Neural cell (in vitro differentiated cells): ENCODE measurements around the gene C15orf40.

Experiments used
- EP300 ChIP-seq: fragments of 450-650 bp; conservative IDR thresholded peaks from 2 replicates; pipeline ENCODE4 v1.6.1; 2014; ENCODE audit warnings: antibody characterized with exemption, mild to moderate bottlenecking, moderate library complexity; ENCODE audit not compliant: poor library complexity, severe bottlenecking
- EZH2 ChIP-seq: fragments of 200-600, 300-800 bp; shearing (Covaris generic), sonication (generic); IDR thresholded peaks from 2 replicates; pipeline ENCODE4 v1.6.1; 2014; ENCODE audit warnings: antibody characterized with exemption, low read length, borderline replicate concordance, mild to moderate bottlenecking; ENCODE audit not compliant: insufficient read depth, poor library complexity, severe bottlenecking
- MXI1 ChIP-seq: fragments of 450-650 bp; conservative IDR thresholded peaks from 2 replicates; pipeline ENCODE4 v1.6.1; 2014; ENCODE audit warnings: antibody characterized with exemption, mild to moderate bottlenecking; ENCODE audit not compliant: poor library complexity, severe bottlenecking
- POLR2AphosphoS5 ChIP-seq: IDR thresholded peaks from 2 replicates; pipeline ENCODE4 v1.6.1; 2012
- RAD21 ChIP-seq: fragments of 450-650 bp; conservative IDR thresholded peaks from 2 replicates; pipeline ENCODE4 v1.6.1; 2014; ENCODE audit warnings: antibody characterized with exemption, mild to moderate bottlenecking, moderate library complexity
- SMC3 ChIP-seq: fragments of 450-650 bp; conservative IDR thresholded peaks from 2 replicates; pipeline ENCODE4 v1.6.1; 2014; ENCODE audit warnings: antibody characterized with exemption, mild to moderate bottlenecking, moderate library complexity; ENCODE audit not compliant: poor library complexity
- TF ChIP-seq, protein P1 (sequence below): fragments of 450-650 bp; IDR thresholded peaks from 2 replicates; pipeline ENCODE4 v1.5.1; 2014; ENCODE audit warnings: antibody characterized with exemption, mild to moderate bottlenecking, moderate library complexity; ENCODE audit not compliant: poor library complexity, severe bottlenecking
- TF ChIP-seq, protein P2 (sequence below): IDR thresholded peaks from 2 replicates; pipeline ENCODE4 v1.6.1; 2012; ENCODE audit warnings: borderline replicate concordance

DNA sequence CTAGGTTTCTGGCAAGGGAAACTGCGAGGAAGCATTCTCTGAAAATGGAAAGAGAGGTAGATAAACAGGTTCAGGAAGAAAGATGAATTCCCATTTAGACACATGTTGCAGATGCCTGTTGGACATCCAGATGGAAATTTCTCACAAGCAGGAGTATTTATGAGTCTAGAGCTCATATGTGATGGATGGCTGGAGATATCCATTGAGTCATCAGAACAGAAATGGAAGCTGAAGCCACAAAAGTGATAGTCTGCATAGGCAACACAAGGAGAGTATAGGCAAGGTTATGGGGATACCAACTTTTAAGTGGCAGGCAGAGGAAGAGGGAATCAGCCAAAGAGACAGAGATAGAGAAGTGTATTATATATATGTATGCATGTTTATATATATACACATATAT lies 31.7 kb downstream of the C15orf40 start:
- TF ChIP-seq, protein P1, sequence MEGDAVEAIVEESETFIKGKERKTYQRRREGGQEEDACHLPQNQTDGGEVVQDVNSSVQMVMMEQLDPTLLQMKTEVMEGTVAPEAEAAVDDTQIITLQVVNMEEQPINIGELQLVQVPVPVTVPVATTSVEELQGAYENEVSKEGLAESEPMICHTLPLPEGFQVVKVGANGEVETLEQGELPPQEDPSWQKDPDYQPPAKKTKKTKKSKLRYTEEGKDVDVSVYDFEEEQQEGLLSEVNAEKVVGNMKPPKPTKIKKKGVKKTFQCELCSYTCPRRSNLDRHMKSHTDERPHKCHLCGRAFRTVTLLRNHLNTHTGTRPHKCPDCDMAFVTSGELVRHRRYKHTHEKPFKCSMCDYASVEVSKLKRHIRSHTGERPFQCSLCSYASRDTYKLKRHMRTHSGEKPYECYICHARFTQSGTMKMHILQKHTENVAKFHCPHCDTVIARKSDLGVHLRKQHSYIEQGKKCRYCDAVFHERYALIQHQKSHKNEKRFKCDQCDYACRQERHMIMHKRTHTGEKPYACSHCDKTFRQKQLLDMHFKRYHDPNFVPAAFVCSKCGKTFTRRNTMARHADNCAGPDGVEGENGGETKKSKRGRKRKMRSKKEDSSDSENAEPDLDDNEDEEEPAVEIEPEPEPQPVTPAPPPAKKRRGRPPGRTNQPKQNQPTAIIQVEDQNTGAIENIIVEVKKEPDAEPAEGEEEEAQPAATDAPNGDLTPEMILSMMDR = no peak
- TF ChIP-seq POLR2AphosphoS5 (no peak), RAD21 (no peak), EP300 (no peak), EZH2 (no peak), SMC3 (no peak), MXI1 (no peak)
- TF ChIP-seq, protein P2, sequence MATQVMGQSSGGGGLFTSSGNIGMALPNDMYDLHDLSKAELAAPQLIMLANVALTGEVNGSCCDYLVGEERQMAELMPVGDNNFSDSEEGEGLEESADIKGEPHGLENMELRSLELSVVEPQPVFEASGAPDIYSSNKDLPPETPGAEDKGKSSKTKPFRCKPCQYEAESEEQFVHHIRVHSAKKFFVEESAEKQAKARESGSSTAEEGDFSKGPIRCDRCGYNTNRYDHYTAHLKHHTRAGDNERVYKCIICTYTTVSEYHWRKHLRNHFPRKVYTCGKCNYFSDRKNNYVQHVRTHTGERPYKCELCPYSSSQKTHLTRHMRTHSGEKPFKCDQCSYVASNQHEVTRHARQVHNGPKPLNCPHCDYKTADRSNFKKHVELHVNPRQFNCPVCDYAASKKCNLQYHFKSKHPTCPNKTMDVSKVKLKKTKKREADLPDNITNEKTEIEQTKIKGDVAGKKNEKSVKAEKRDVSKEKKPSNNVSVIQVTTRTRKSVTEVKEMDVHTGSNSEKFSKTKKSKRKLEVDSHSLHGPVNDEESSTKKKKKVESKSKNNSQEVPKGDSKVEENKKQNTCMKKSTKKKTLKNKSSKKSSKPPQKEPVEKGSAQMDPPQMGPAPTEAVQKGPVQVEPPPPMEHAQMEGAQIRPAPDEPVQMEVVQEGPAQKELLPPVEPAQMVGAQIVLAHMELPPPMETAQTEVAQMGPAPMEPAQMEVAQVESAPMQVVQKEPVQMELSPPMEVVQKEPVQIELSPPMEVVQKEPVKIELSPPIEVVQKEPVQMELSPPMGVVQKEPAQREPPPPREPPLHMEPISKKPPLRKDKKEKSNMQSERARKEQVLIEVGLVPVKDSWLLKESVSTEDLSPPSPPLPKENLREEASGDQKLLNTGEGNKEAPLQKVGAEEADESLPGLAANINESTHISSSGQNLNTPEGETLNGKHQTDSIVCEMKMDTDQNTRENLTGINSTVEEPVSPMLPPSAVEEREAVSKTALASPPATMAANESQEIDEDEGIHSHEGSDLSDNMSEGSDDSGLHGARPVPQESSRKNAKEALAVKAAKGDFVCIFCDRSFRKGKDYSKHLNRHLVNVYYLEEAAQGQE = no peak
